ENCODE data around the gene CCDC87. TPM values are rescaled to one million over a fixed set of nuclear protein-coding genes. Genes with fewer than 3 reads are reported as not detected.

The CCDC87 gene
- total and polyA plus RNA-seq, 7 donors: 0.14 to 0.71 (median 0.22) TPM; not detected in 3

DNA sequence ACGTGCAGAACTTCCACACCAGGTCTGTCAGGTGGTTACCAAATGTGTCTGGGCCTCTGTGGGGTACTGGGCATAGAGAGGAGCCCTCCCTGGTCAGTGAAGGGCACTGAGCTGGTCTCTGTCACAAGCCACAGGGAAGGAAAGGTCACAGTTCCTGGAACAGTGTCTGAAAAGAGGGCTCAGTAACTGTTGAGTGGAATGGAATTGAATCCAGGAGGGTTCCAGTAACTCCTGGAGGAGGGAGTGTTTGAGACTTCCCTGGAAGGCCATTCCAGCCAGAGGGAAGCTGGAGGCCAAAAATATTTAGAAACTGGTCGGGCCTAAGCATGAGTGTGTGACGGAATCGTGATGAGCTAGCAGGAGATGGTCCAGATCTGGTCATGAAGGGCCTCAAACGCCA lies 38.3 kb downstream of the CCDC87 start:
- H3K9me3 ChIP-seq: no peaks in the 10 kb centered on the region
- no peak overlapping the region for H3K4me3 ChIP-seq
- H3K27me3 ChIP-seq: no peaks in the 10 kb centered on the region
- no peaks in the 10 kb centered on the region for H3K36me3 ChIP-seq
- TF ChIP-seq, protein P1, sequence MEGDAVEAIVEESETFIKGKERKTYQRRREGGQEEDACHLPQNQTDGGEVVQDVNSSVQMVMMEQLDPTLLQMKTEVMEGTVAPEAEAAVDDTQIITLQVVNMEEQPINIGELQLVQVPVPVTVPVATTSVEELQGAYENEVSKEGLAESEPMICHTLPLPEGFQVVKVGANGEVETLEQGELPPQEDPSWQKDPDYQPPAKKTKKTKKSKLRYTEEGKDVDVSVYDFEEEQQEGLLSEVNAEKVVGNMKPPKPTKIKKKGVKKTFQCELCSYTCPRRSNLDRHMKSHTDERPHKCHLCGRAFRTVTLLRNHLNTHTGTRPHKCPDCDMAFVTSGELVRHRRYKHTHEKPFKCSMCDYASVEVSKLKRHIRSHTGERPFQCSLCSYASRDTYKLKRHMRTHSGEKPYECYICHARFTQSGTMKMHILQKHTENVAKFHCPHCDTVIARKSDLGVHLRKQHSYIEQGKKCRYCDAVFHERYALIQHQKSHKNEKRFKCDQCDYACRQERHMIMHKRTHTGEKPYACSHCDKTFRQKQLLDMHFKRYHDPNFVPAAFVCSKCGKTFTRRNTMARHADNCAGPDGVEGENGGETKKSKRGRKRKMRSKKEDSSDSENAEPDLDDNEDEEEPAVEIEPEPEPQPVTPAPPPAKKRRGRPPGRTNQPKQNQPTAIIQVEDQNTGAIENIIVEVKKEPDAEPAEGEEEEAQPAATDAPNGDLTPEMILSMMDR (IDR thresholded peaks at IDR 0.05): no peak
- TF ChIP-seq POLR2AphosphoS5 (IDR thresholded peaks at IDR 0.05) (no peak), POLR2A (IDR thresholded peaks at IDR 0.05) (no peak), EP300 (IDR thresholded peaks at IDR 0.05) (no peak)
- intact Hi-C loops (cut with DNase I): no loop called here
- DNase-seq: no peak
- WGBS, 2 donors: 84 to 85% methylated on average over 5 of the region's 5 CpGs
- H3K4me1 ChIP-seq: peaks cover 0 to 13% (median 10%) of the 10 kb centered on the region in 4 donors
- H3K27ac ChIP-seq: no peak overlapping the region

DNA sequence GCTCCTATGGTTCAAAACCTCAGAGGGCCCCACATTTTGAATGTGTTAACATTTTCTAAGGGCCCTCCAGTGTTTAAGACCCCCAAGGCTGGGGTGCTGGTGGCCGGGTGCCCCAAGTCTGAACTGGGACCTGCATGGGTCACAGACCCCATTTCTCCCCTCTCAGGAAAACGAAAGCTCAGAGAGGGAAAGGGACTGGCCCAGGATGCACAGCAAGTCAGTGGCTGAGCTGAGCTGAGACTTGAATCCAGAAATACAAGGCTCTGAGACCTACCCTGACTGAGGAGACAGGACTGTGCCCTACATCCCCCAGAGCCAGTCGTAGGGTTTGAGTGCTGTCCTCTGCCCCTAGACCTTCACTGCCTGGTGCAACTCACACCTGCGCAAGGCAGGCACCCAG lies 42.0 kb downstream of the CCDC87 start:
- Histone ChIP-seq H3K9me3 (no peaks in the 10 kb centered on the region), H3K27ac (no peak overlapping the region), H3K36me3 (no peaks in the 10 kb centered on the region), H3K4me3 (no peak overlapping the region), H3K27me3 (no peaks in the 10 kb centered on the region), H3K4me1 (peaks cover 0 to 11% (median 7%) of the 10 kb centered on the region in 4 donors)
- TF ChIP-seq POLR2A (IDR thresholded peaks at IDR 0.05) (no peak), EP300 (IDR thresholded peaks at IDR 0.05) (no peak), POLR2AphosphoS5 (IDR thresholded peaks at IDR 0.05) (no peak)
- TF ChIP-seq, protein P1 (IDR thresholded peaks at IDR 0.05): no peak
- intact Hi-C loops (cut with DNase I): no loop called here
- DNase-seq: no peak
- 81 to 88% methylated on average over 4 of the region's 4 CpGs for WGBS, 2 donors

- intact Hi-C loops (cut with DNase I): no loop called here
- TF ChIP-seq POLR2AphosphoS5 (IDR thresholded peaks at IDR 0.05) (no peak), EP300 (IDR thresholded peaks at IDR 0.05) (no peak), POLR2A (IDR thresholded peaks at IDR 0.05) (no peak)
- TF ChIP-seq, protein P1 (IDR thresholded peaks at IDR 0.05): no peak
- no peak for DNase-seq
- no peak overlapping the region for H3K27ac ChIP-seq
- 73 to 89% methylated on average over 3 of the region's 3 CpGs for WGBS, 2 donors
- H3K4me3 ChIP-seq: no peak overlapping the region
- no peaks in the 10 kb centered on the region for H3K9me3 ChIP-seq
- H3K27me3 ChIP-seq: no peaks in the 10 kb centered on the region
- peaks cover 0 to 20% (median 16%) of the 10 kb centered on the region in 4 donors for H3K4me1 ChIP-seq
- no peaks in the 10 kb centered on the region for H3K36me3 ChIP-seq
These were observed 43.2 kb downstream of the CCDC87 start for GRCh38 chr11:66549696-66550095.

DNA sequence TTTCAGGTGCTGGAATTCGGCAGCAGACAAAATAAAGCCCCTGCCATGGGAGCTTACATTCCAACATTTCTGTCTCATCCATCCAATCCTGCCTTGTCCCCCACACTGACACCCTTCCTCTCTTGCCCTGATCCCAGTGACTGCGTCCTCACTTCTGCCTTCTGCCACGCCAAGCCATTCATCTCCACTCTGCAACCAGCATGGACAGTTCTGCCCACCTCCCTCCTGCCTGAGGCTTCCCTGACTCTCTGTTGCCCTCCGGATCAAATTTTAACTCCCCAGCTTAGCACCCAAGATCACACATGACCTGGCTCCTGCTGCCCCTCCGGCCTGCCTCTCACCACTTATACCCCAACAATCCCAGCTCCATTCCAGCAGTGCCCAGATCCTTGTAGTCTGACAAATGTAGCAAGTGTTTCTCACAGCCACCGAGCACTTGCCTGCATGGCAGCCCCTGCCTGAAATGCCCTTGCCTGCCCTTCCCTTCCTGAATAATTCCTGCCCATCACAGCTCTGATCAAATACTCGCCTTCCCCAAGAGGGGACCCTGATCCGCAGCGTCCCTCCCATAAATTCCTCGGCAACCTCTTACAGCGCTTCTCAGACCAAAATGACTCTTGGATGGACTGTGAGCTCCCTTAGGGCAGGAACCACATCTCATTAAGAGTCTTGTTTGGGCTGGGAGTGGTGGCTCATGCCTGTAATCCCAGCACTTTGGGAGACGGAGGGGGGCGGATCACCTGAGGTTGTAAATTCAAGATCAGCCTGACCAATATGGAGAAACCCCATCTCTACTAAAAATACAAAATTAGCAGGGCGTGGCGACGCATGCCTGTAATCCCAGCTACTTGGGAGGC lies 43.9 kb downstream of the CCDC87 start:
- H3K27me3 ChIP-seq: no peaks in the 10 kb centered on the region
- TF ChIP-seq, protein P1 (IDR thresholded peaks at IDR 0.05): no peak
- TF ChIP-seq POLR2A (IDR thresholded peaks at IDR 0.05) (no peak), EP300 (IDR thresholded peaks at IDR 0.05) (no peak), POLR2AphosphoS5 (IDR thresholded peaks at IDR 0.05) (no peak)
- no peak for DNase-seq
- 44 to 58% methylated on average over 16 of the region's 16 CpGs for WGBS, 2 donors
- H3K27ac ChIP-seq: no peak overlapping the region
- no peaks in the 10 kb centered on the region for H3K36me3 ChIP-seq
- H3K4me3 ChIP-seq: no peak overlapping the region
- intact Hi-C loops (cut with DNase I): no loop called here
- H3K4me1 ChIP-seq: peaks cover 0 to 26% (median 18%) of the 10 kb centered on the region in 4 donors
- H3K9me3 ChIP-seq: no peaks in the 10 kb centered on the region

Data from sigmoid colon (tissue), 7 donors.